ENCODE data around the gene SPTBN1.

The SPTBN1 gene

GRCh38 chr2:54595999-54596902 lies 140.1 kb downstream of the SPTBN1 start:
- DNase-seq = no peak

GRCh38 chr2:54597153-54597848 lies 141.2 kb downstream of the SPTBN1 start:
- no peak for DNase-seq

GRCh38 chr2:54598347-54599325 lies 142.5 kb downstream of the SPTBN1 start:
- DNase-seq = no peak

GRCh38 chr2:54599326-54599710 lies 143.2 kb downstream of the SPTBN1 start:
- DNase-seq = no peak

GRCh38 chr2:54599914-54600313 lies 143.8 kb downstream of the SPTBN1 start:
- no peak for DNase-seq

GRCh38 chr2:54601339-54601738 lies 145.2 kb downstream of the SPTBN1 start:
- no peak for DNase-seq

- DNase-seq = no peak
Observed at GRCh38 chr2:54602736-54603322, 146.7 kb downstream of the SPTBN1 start.

GRCh38 chr2:54603357-54603756 lies 147.2 kb downstream of the SPTBN1 start:
- no peak for DNase-seq

- no peak for DNase-seq
Observed at GRCh38 chr2:54603796-54604195, 147.7 kb downstream of the SPTBN1 start.

- no peak for DNase-seq
Observed at GRCh38 chr2:54604871-54605270, 148.7 kb downstream of the SPTBN1 start.

GRCh38 chr2:54605836-54606235 lies 149.7 kb downstream of the SPTBN1 start:
- DNase-seq = no peak

- DNase-seq = no peak
Observed at GRCh38 chr2:54606393-54606958, 150.3 kb downstream of the SPTBN1 start.

GRCh38 chr2:54608224-54608623 lies 152.1 kb downstream of the SPTBN1 start:
- DNase-seq = no peak

GRCh38 chr2:54609241-54609640 lies 153.1 kb downstream of the SPTBN1 start:
- no peak for DNase-seq

GRCh38 chr2:54609647-54610046 lies 153.5 kb downstream of the SPTBN1 start:
- DNase-seq = no peak

- no peak for DNase-seq
Observed at GRCh38 chr2:54610700-54611099, 154.6 kb downstream of the SPTBN1 start.

GRCh38 chr2:54611830-54612545 lies 155.9 kb downstream of the SPTBN1 start:
- no peak for DNase-seq

- no peak for DNase-seq
Observed at GRCh38 chr2:54613386-54613785, 157.3 kb downstream of the SPTBN1 start.

GRCh38 chr2:54613794-54614257 lies 157.7 kb downstream of the SPTBN1 start:
- no peak for DNase-seq

GRCh38 chr2:54614819-54615218 lies 158.7 kb downstream of the SPTBN1 start:
- DNase-seq = no peak

GRCh38 chr2:54615832-54616534 lies 159.9 kb downstream of the SPTBN1 start:
- DNase-seq = no peak
